Activated CD4-positive, CD25-positive, alpha-beta regulatory T cell (primary cell): ENCODE data around the gene SWI5.
"Not testable (repeated sequence)": the region's sequence is repeated elsewhere in the genome, so short reads cannot be mapped to it uniquely, and the experiment has no call there.

Experiments used
- DNase-seq, 4 experiments: peaks; one replicate each; lab custom pipeline; 2025; lab: John Stamatoyannopoulos, UW

SWI5 gene

GRCh38 chr9:128279088-128280073, 3.3 kb downstream of the SWI5 start:
- not testable (repeated sequence) for DNase-seq

- DNase-seq: no peak
Measured at GRCh38 chr9:128280084-128280622, 4.1 kb downstream of the SWI5 start.

- DNase-seq: no peak
Measured at GRCh38 chr9:128282500-128282899, 6.4 kb downstream of the SWI5 start.

GRCh38 chr9:128285033-128285784, 9.1 kb downstream of the SWI5 start:
- DNase-seq: no peak

- no peak for DNase-seq
Measured at GRCh38 chr9:128286440-128286839, 10.4 kb downstream of the SWI5 start.

GRCh38 chr9:128288273-128289004, 12.4 kb downstream of the SWI5 start:
- no peak for DNase-seq

- DNase-seq: no peak
Measured at GRCh38 chr9:128292009-128292408, 15.9 kb downstream of the SWI5 start.

GRCh38 chr9:128293091-128293490, 17.0 kb downstream of the SWI5 start:
- no peak for DNase-seq

- DNase-seq: no peak
Measured at GRCh38 chr9:128294142-128294541, 18.1 kb downstream of the SWI5 start.

- DNase-seq: no peak
Measured at GRCh38 chr9:128296340-128297220, 20.5 kb downstream of the SWI5 start.

- no peak for DNase-seq
Measured at GRCh38 chr9:128297221-128297773, 21.2 kb downstream of the SWI5 start.

- no peak for DNase-seq
Measured at GRCh38 chr9:128298535-128299482, 22.7 kb downstream of the SWI5 start.

GRCh38 chr9:128304136-128304970, 28.3 kb downstream of the SWI5 start:
- no peak for DNase-seq

- no peak for DNase-seq
Measured at GRCh38 chr9:128304971-128305288, 28.9 kb downstream of the SWI5 start.

- no peak for DNase-seq
Measured at GRCh38 chr9:128309551-128309950, 33.5 kb downstream of the SWI5 start.

- no peak for DNase-seq
Measured at GRCh38 chr9:128310461-128310860, 34.4 kb downstream of the SWI5 start.

GRCh38 chr9:128314697-128315096, 38.6 kb downstream of the SWI5 start:
- DNase-seq: no peak

GRCh38 chr9:128316421-128316820, 40.3 kb downstream of the SWI5 start:
- no peak for DNase-seq

- no peak for DNase-seq
Measured at GRCh38 chr9:128317629-128318028, 41.6 kb downstream of the SWI5 start.
